DND-41 (cell line): ENCODE measurements around the gene CD83.

Experiments used
- CTCF ChIP-seq: IDR thresholded peaks from 2 replicates; pipeline ENCODE4 v1.5.1; 2012; ENCODE audit warnings: borderline replicate concordance, low read length, moderate library complexity, mild to moderate bottlenecking; ENCODE audit not compliant: poor library complexity, severe bottlenecking; ENCODE audit errors: extremely low read depth
- EZH2 ChIP-seq: IDR thresholded peaks from 3 replicates; pipeline ENCODE4 v1.6.1; 2012; ENCODE audit warnings: borderline replicate concordance, low read depth, mild to moderate bottlenecking, moderate library complexity, low read length, inconsistent platforms; ENCODE audit not compliant: severe bottlenecking

- no peak for TF ChIP-seq CTCF
- no peak for TF ChIP-seq EZH2
These were observed 60.5 kb downstream of the CD83 start for GRCh38 chr6:14178083-14178445.
